GM12891 (cell line): ENCODE measurements around the gene KIF6.

Experiments
- DNase-seq: peaks from one replicate; pipeline ENCODE4 v3.0.0; 2011; ENCODE audit warnings: low spot score; ENCODE audit not compliant: insufficient read length
- FAIRE-seq: peaks from 2 replicates; lab custom pipeline; 2011; peaks lifted over from hg19 to GRCh38; lab: Jason Lieb, UNC
- PAX5 ChIP-seq: IDR thresholded peaks from 2 replicates; pipeline ENCODE4 v1.6.1; 2011; ENCODE audit warnings: low read length, moderate library complexity, mild to moderate bottlenecking; ENCODE audit not compliant: insufficient read depth, severe bottlenecking
- POLR2A ChIP-seq: IDR thresholded peaks from 2 replicates; pipeline ENCODE4 v1.6.1; 2011; ENCODE audit warnings: low read depth, low read length, control low read depth
- POLR2AphosphoS5 ChIP-seq: IDR thresholded peaks from 2 replicates; pipeline ENCODE4 v1.6.1; 2011; ENCODE audit warnings: low read depth, low read length, control low read depth
- POU2F2 ChIP-seq: IDR thresholded peaks from 2 replicates; pipeline ENCODE4 v1.6.1; 2011; ENCODE audit warnings: low read depth, mild to moderate bottlenecking, control low read depth, low read length, moderate library complexity
- SPI1 ChIP-seq: IDR thresholded peaks from 2 replicates; pipeline ENCODE4 v1.6.1; 2011; ENCODE audit warnings: low read depth, low read length, control low read depth
- TAF1 ChIP-seq: IDR thresholded peaks from 2 replicates; pipeline ENCODE4 v1.6.1; 2011; ENCODE audit warnings: low read depth, low read length, control low read depth

Gene KIF6

GRCh38 chr6:39543950-39544349, 181.3 kb downstream of the KIF6 start:
- no peak for FAIRE-seq
- no peak for DNase-seq
- TF ChIP-seq PAX5 = no peak
- TF ChIP-seq POU2F2 = no peak
- no peak for TF ChIP-seq POLR2AphosphoS5
- TF ChIP-seq SPI1 = no peak
- no peak for TF ChIP-seq POLR2A
- TF ChIP-seq TAF1 = no peak

DNA sequence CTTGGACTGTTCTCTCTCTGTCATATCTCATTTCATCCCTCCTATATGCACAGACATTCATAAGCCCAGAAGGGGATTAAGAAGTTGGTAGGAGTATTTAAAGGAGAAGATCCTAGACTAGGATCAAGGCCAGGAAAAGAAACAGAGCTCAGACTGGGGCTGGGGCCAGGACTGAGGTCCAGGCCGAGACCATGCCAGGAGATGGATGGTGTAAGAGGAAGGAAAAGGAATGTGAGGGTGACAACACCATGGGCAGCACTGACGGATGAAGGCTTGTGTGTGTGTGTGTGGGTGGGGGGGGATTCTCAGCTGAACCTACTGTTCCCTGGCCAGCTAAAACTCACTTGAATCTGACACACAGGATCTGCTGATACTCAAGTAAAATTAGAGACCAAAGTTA, 182.1 kb downstream of the KIF6 start:
- TF ChIP-seq POLR2A (no peak), TAF1 (no peak), POU2F2 (no peak), SPI1 (no peak), PAX5 (no peak), POLR2AphosphoS5 (no peak)
- no peak for DNase-seq
- FAIRE-seq = no peak

DNA sequence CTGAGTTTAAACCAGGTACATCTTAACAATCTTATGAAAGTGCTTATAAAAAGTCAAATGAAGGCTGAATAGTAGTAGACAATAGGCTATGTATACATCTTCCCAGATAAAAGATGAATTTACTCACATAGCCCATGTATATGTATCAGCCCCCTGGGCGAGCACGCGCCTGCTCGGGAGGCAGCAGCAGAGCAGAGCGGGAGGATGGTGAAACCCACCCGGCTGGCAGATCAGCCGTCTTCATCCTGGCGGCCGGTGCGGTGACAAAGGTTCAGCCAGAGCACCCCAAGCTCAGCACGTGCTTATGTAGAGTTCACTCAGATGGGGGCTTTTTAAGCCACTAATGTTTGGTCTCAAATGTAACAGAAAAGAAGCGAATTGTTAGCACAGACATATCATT, 184.8 kb downstream of the KIF6 start:
- TF ChIP-seq POU2F2 (no peak), POLR2A (no peak), PAX5 (no peak), POLR2AphosphoS5 (no peak), SPI1 (no peak)
- no peak for FAIRE-seq
- no peak for DNase-seq

DNA sequence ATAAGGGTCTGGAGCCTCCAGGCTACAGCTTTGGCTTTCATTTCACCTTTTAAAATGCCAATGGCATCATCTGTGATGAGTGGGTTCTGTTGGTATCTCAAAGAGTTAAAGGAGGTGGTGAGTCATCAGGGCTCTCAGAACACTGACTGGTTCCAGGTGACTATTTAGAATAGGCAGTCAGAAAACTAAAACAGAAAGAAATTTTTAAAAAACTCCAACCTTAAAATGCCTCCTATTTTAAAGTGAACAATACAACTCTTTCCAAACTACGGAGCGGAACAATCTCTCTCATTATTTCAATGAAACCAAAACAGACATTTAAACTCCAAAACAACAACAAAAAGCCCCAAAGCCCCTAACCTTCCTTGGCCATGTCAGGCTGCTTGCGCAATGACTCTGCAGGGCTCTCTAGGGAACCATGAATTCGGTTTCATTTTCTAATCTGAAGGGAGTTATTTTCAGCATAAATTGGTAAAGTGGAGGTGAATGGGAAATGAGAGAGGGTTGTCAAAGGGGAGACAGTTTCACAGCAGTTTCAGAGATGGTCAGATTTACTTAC, 194.9 kb downstream of the KIF6 start:
- DNase-seq = peak; percentile 39
- TF ChIP-seq TAF1 = no peak
- 0 out of 2 replicates have a peak, but pooled peaks have one; percentile 4 for TF ChIP-seq SPI1
- no peak for TF ChIP-seq POU2F2
- FAIRE-seq = peak; percentile 80

DNA sequence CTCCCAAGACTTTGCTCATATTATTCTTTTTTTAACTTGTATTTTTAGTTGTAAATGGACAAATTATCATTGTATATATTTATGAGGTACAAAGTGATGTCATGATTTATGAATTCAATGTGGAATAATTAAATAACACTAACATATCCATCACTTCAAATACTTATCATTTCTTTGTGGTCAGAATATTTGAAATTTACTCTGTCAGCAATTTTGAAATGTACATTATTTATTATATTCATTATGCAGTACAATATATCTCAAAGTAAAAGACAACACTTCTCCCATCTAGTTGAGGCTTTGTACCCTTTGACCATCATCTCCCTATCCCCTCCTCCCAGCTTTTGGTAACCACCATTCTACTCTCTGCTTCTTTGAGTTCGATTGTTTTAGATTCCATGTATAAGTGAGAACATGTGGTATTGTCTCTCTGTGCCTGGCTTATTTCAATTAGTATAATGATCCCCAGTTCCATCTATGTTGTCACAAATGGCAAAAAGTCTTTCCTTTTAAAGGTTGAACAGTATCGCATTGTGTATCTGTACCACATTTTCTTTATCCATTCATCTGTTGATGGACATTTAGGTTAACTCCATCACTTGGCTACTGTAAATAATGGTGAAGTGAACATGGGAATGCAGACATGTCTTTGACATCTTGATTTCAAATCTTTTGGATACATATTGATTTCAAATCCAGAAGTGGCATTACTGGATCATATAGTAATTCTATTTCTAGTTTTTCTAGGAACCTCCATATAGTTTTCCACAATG, 197.2 kb downstream of the KIF6 start:
- FAIRE-seq = no peak

GRCh38 chr6:39524007-39524406, 201.2 kb downstream of the KIF6 start:
- DNase-seq (no peak), FAIRE-seq (no peak)
- TF ChIP-seq POU2F2 = no peak
- no peak for TF ChIP-seq TAF1

More for the DNA sequence above, 197.2 kb downstream of the KIF6 start:
- DNase-seq = no peak
- TF ChIP-seq TAF1 (no peak), PAX5 (no peak), POLR2AphosphoS5 (no peak), POU2F2 (no peak), SPI1 (no peak), POLR2A (no peak)

- DNase-seq = no peak
- no peak for FAIRE-seq
- TF ChIP-seq PAX5 (no peak), POLR2A (no peak), POLR2AphosphoS5 (no peak), TAF1 (no peak), SPI1 (no peak), POU2F2 (no peak)
Measured at GRCh38 chr6:39521958-39522357, 203.2 kb downstream of the KIF6 start.

DNA sequence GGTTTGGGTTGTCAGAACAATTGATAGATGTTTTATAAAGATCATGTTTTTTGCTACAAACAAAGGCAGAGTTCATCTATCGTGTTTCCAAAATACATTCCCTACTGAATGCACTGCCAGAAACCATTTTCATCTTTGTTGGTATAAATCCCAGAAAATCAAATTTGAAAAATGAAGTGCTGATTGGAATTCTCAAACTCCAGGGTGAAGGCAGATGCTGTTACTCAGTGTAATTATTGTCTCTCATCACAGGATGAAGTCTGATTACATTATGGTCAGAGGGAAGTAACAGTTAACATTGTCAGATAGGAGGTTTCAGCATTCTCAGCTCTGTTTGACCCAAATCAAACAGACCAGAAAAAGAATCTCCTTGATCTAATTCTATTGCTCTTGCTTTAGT, 204.3 kb downstream of the KIF6 start:
- FAIRE-seq (no peak), DNase-seq (no peak)
- no peak for TF ChIP-seq POLR2AphosphoS5
- no peak for TF ChIP-seq SPI1
- TF ChIP-seq TAF1 = no peak
- no peak for TF ChIP-seq POU2F2
- TF ChIP-seq POLR2A = no peak
- TF ChIP-seq PAX5 = no peak

DNA sequence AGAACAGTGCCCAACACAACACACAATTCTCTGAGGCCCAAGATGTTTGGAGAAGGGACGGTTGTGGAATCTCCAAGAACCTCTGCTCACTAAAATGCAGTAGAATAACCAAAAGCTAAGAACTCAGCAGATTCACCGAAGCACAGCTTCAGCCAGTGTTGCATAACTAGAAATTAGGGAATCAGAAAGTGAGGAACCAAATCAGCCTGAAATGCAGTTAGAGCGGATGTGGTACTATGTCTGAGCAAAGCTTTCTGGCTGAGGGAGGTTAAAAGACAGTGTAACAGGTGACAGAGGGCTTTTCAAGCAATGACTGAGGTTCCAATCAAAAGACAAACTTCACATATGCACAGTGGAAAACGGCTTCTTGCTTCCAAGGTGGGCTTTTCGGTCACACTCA, 204.8 kb downstream of the KIF6 start:
- no peak for FAIRE-seq
- DNase-seq = no peak
- no peak for TF ChIP-seq TAF1
- TF ChIP-seq POLR2AphosphoS5 = no peak
- TF ChIP-seq POLR2A = no peak
- TF ChIP-seq POU2F2 = no peak
- TF ChIP-seq PAX5 = no peak
- no peak for TF ChIP-seq SPI1

GRCh38 chr6:39518221-39518620, 207.0 kb downstream of the KIF6 start:
- TF ChIP-seq POU2F2 = no peak
- TF ChIP-seq PAX5 = no peak
- TF ChIP-seq POLR2A = no peak
- TF ChIP-seq SPI1 = no peak
- TF ChIP-seq TAF1 = no peak
- TF ChIP-seq POLR2AphosphoS5 = no peak
- DNase-seq = no peak
- FAIRE-seq = no peak
